CD14-positive monocyte (primary cell): ENCODE measurements around the gene FOXO1. TPM values are rescaled to one million over a fixed set of nuclear protein-coding genes. Genes with fewer than 3 reads are reported as not detected.
A peak's percentile ranks its signal among the peaks of the same experiment; 100 is the strongest.

Source experiments
- DNase-seq, 3 donors: peaks; one replicate each; pipeline ENCODE4 v3.0.0-alpha.2; 2011 to 2022
- H2AFZ ChIP-seq: 2 replicates; pipeline ENCODE4 v1.6.0; 2012; ENCODE audit warnings: mild to moderate bottlenecking, low read depth, low read length, inconsistent platforms; ENCODE audit not compliant: insufficient read depth, poor library complexity, severe bottlenecking
- H3K27ac ChIP-seq, 2 donors: 1 replicate in 1 of 2; 2 replicates in 1 of 2; pipeline ENCODE4 v1.5.1; 2012 to 2013; ENCODE audit warnings: low read length in 2 of 2, control low read depth in 1 of 2, inconsistent platforms in 1 of 2, low read depth in 1 of 2, mild to moderate bottlenecking in 1 of 2
- H3K27me3 ChIP-seq, 2 donors: one replicate each; pipeline versions ENCODE4 v1.6.0 to v1.6.1; 2011 to 2013; ENCODE audit warnings: low read length in 2 of 2; ENCODE audit not compliant: control insufficient read depth in 2 of 2, insufficient read depth in 2 of 2
- H3K36me3 ChIP-seq, 2 donors: replicated peaks in 1 of 2; 1 replicate in 1 of 2; 2 replicates in 1 of 2; pipeline versions ENCODE4 v1.5.1 to v1.6.1; 2012 to 2013; ENCODE audit warnings: low read length in 2 of 2, control low read depth in 1 of 2, inconsistent platforms in 1 of 2, mild to moderate bottlenecking in 1 of 2; ENCODE audit not compliant: insufficient read depth in 2 of 2, control insufficient read depth in 1 of 2
- H3K4me1 ChIP-seq, 2 donors: 1 replicate in 1 of 2; 2 replicates in 1 of 2; pipeline versions ENCODE4 v1.5.1 to v1.6.1; 2012 to 2013; ENCODE audit warnings: low read length in 2 of 2, control low read depth in 1 of 2, inconsistent platforms in 1 of 2, mild to moderate bottlenecking in 1 of 2, moderate library complexity in 1 of 2; ENCODE audit not compliant: insufficient read depth in 2 of 2, control insufficient read depth in 1 of 2
- H3K4me2 ChIP-seq: replicated peaks from 2 replicates; pipeline ENCODE3; 2012; ENCODE audit warnings: low read length, moderate library complexity, mild to moderate bottlenecking; ENCODE audit not compliant: poor library complexity, severe bottlenecking; ENCODE audit errors: extremely low read depth
- H3K4me3 ChIP-seq, 3 experiments: fragments of 200-600 bp in 1 of 3; sonication (generic) in 1 of 3; replicated peaks in 1 of 3; 1 replicate in 2 of 3; 2 replicates in 1 of 3; pipeline ENCODE4 v1.5.1; 2011 to 2013; ENCODE audit warnings: low read length in 3 of 3, mild to moderate bottlenecking in 3 of 3, control low read depth in 2 of 3, low read depth in 2 of 3, inconsistent platforms in 1 of 3, moderate library complexity in 1 of 3
- H3K79me2 ChIP-seq: 2 replicates; pipeline ENCODE4 v1.6.0; 2012; ENCODE audit warnings: mild to moderate bottlenecking, control low read depth, inconsistent platforms, low read length, moderate library complexity; ENCODE audit not compliant: insufficient read depth
- H3K9ac ChIP-seq: 2 replicates; pipeline ENCODE4 v1.6.0; 2017; ENCODE audit warnings: low read length, mild to moderate bottlenecking; ENCODE audit not compliant: insufficient read depth, poor library complexity, severe bottlenecking
- H3K9me3 ChIP-seq, 2 donors: replicated peaks in 1 of 2; 1 replicate in 1 of 2; 2 replicates in 1 of 2; pipeline versions ENCODE4 v1.5.1 to v1.6.1; 2012 to 2013; ENCODE audit warnings: low read length in 2 of 2, control low read depth in 1 of 2; ENCODE audit not compliant: control insufficient read depth in 1 of 2, insufficient read depth in 1 of 2
- H4K20me1 ChIP-seq: 2 replicates; pipeline ENCODE4 v1.6.0; 2012; ENCODE audit warnings: mild to moderate bottlenecking, low read length, control low read depth, moderate library complexity; ENCODE audit not compliant: insufficient read depth
- H3K27ac Mint-ChIP-seq, 7 donors: one replicate each; pipeline ENCODE4 v1.8.0; 2020; ENCODE audit warnings: mild to moderate bottlenecking in 7 of 7, mixed read lengths in 7 of 7, moderate library complexity in 6 of 7, inconsistent platforms in 2 of 7
- H3K27me3 Mint-ChIP-seq, 3 donors: one replicate each; pipeline ENCODE4 v1.8.0; 2021 to 2022; ENCODE audit warnings: low read depth in 3 of 3, mild to moderate bottlenecking in 3 of 3, mixed read lengths in 3 of 3, moderate library complexity in 3 of 3, inconsistent platforms in 1 of 3
- H3K36me3 Mint-ChIP-seq, 2 donors: one replicate each; pipeline ENCODE4 v1.8.0; 2020; ENCODE audit warnings: mixed read lengths in 2 of 2, inconsistent platforms in 1 of 2, mild to moderate bottlenecking in 1 of 2
- H3K4me1 Mint-ChIP-seq: one replicate; pipeline ENCODE4 v1.8.0; 2020; ENCODE audit warnings: mild to moderate bottlenecking, mixed read lengths
- H3K4me3 Mint-ChIP-seq, 2 donors: one replicate each; pipeline ENCODE4 v1.8.0; 2020; ENCODE audit warnings: mild to moderate bottlenecking in 2 of 2, mixed read lengths in 2 of 2, moderate library complexity in 1 of 2
- H3K9me3 Mint-ChIP-seq, 7 donors: one replicate each; pipeline ENCODE4 v1.8.0; 2020 to 2022; ENCODE audit warnings: mixed read lengths in 7 of 7, mild to moderate bottlenecking in 6 of 7, moderate library complexity in 6 of 7, inconsistent platforms in 2 of 7
- CTCF ChIP-seq: fragments of 200-600 bp; IDR thresholded peaks from one replicate; pipeline ENCODE4 v1.8.0; 2022; ENCODE audit warnings: antibody characterized with exemption, mild to moderate bottlenecking
- WGBS: methylation state at CpG from one replicate; pipeline ENCODE4 v1.1.5; 2013; ENCODE audit warnings: missing lambda C conversion rate; ENCODE audit not compliant: insufficient coverage; 5-methylcytosine and 5-hydroxymethylcytosine counted together
- intact Hi-C, 2 donors: fragments of 100-400 bp; cut with micrococcal nuclease; formaldehyde crosslinking; loops; one replicate each; pipeline versions ENCODE4 v1.15.0 to v1.15.1; 2023
- polyA plus RNA-seq, 3 donors: library from polyadenylated mRNA; depleted of rRNA in 1 of 3; unstranded in 2 of 3; stranded (reverse) in 1 of 3; fragments of 300-500 nt in 2 of 3; fragments of >200 nt in 1 of 3; fragmentation: Illumina TruSeq in 2 of 3; gene quantifications; 1 replicate in 2 of 3; 2 replicates in 1 of 3; pipeline ENCODE4 v1.2.3, GENCODE V29; 2012 to 2021

Gene FOXO1
- polyA plus RNA-seq, 3 donors = 3.1 to 11.3 (median 8.0) TPM

GRCh38 chr13:40617801-40618356 is 48.6 kb downstream of the FOXO1 start:
- peaks cover 4% of the 10 kb centered on the region for H3K79me2 ChIP-seq
- TF ChIP-seq CTCF = no peak
- Mint-ChIP-seq H3K9me3 (no peaks in the 10 kb centered on the region), H3K27me3 (peaks cover 0 to 8% (median 0%) of the 10 kb centered on the region in 3 donors), H3K27ac (peak overlapping the region in 1 of 7 donors; percentile 83), H3K36me3 (peaks cover 5 to 6% of the 10 kb centered on the region in 2 donors), H3K4me1 (peaks cover 25% of the 10 kb centered on the region), H3K4me3 (no peak overlapping the region)
- H3K4me1 ChIP-seq = peaks cover 14 to 20% of the 10 kb centered on the region in 2 donors
- no peaks in the 10 kb centered on the region for H3K9me3 ChIP-seq
- H3K27ac ChIP-seq = no peak overlapping the region
- intact Hi-C loops = loop anchor here in 1 of 2 donors (5.0 kb wide), 1 partner anchor 34 kb away; no protein-coding TSS in a partner anchor
- DNase-seq = no peak
- H3K4me2 ChIP-seq = no peak overlapping the region
- H4K20me1 ChIP-seq = peaks cover 100% of the 10 kb centered on the region
- no peak overlapping the region for H3K4me3 ChIP-seq
- H3K27me3 ChIP-seq = no peaks in the 10 kb centered on the region
- H3K36me3 ChIP-seq = no peaks in the 10 kb centered on the region
- no peak overlapping the region for H2AFZ ChIP-seq
- 68% methylated on average over 7 of the region's 8 CpGs for WGBS
- H3K9ac ChIP-seq = no peak overlapping the region

- Mint-ChIP-seq H3K27me3 (peaks cover 0 to 5% (median 0%) of the 10 kb centered on the region in 3 donors), H3K9me3 (no peaks in the 10 kb centered on the region), H3K4me1 (peaks cover 28% of the 10 kb centered on the region), H3K27ac (peak overlapping the region in 1 of 7 donors; percentile 9), H3K4me3 (no peak overlapping the region), H3K36me3 (peaks cover 5 to 11% of the 10 kb centered on the region in 2 donors)
- Histone ChIP-seq H3K4me1 (peaks cover 15 to 20% of the 10 kb centered on the region in 2 donors), H3K27me3 (no peaks in the 10 kb centered on the region), H3K4me3 (no peak overlapping the region), H3K36me3 (no peaks in the 10 kb centered on the region), H2AFZ (no peak overlapping the region), H4K20me1 (peaks cover 99% of the 10 kb centered on the region), H3K27ac (no peak overlapping the region), H3K4me2 (no peak overlapping the region), H3K9ac (no peak overlapping the region), H3K9me3 (no peaks in the 10 kb centered on the region), H3K79me2 (peaks cover 4% of the 10 kb centered on the region)
- TF ChIP-seq CTCF = no peak
- no peak for DNase-seq
- WGBS = 94% methylated on average over 7 of the region's 7 CpGs
- intact Hi-C loops = loop anchor here in 1 of 2 donors (5.0 kb wide), 1 partner anchor 37 kb away; no protein-coding TSS in a partner anchor
Measured at GRCh38 chr13:40615619-40616018, 50.8 kb downstream of the FOXO1 start.
